Trophoblast cell (in vitro differentiated cells and primary cell): ENCODE results near the gene RAB11B.
"Not testable (repeated sequence)": the region's sequence is repeated elsewhere in the genome, so short reads cannot be mapped to it uniquely, and the experiment has no call there.

ENCODE experiments used
- DNase-seq, 2 donors: peaks; one replicate each; pipeline ENCODE4 v3.0.0-alpha.2; 2016
- H2AFZ ChIP-seq: 2 replicates; pipeline ENCODE4 v1.6.1; 2013; ENCODE audit warnings: low read length, moderate library complexity, mild to moderate bottlenecking; ENCODE audit not compliant: insufficient read depth, poor library complexity
- H2AK5ac ChIP-seq: 2 replicates; pipeline ENCODE4 v1.6.1; 2013; ENCODE audit warnings: mild to moderate bottlenecking, low read length
- H2BK120ac ChIP-seq: 2 replicates; pipeline ENCODE4 v1.6.1; 2013; ENCODE audit warnings: low read length, mild to moderate bottlenecking, moderate library complexity; ENCODE audit not compliant: insufficient read depth, poor library complexity
- H2BK12ac ChIP-seq: 2 replicates; pipeline ENCODE4 v1.6.1; 2013; ENCODE audit warnings: mild to moderate bottlenecking, low read length, moderate library complexity
- H2BK5ac ChIP-seq: 2 replicates; pipeline ENCODE4 v1.6.1; 2013; ENCODE audit warnings: low read length, low read depth, moderate library complexity, mild to moderate bottlenecking; ENCODE audit not compliant: poor library complexity
- H3K14ac ChIP-seq: 2 replicates; pipeline ENCODE4 v1.6.1; 2013; ENCODE audit warnings: mild to moderate bottlenecking, low read length
- H3K18ac ChIP-seq: 2 replicates; pipeline ENCODE4 v1.6.1; 2013; ENCODE audit warnings: mild to moderate bottlenecking, low read length
- H3K23ac ChIP-seq: 2 replicates; pipeline ENCODE4 v1.6.1; 2013; ENCODE audit warnings: low read length
- H3K27ac ChIP-seq: 2 replicates; pipeline ENCODE4 v1.5.1; 2013; ENCODE audit warnings: low read depth, mild to moderate bottlenecking, inconsistent platforms, low read length, moderate library complexity
- H3K27me3 ChIP-seq: 2 replicates; pipeline ENCODE4 v1.6.1; 2013; ENCODE audit warnings: inconsistent platforms, mild to moderate bottlenecking, low read length, moderate library complexity; ENCODE audit not compliant: insufficient read depth
- H3K36me3 ChIP-seq, 2 experiments: 1 replicate in 1 of 2; 2 replicates in 1 of 2; pipeline ENCODE4 v1.6.1; 2013; ENCODE audit warnings: low read length in 2 of 2, mild to moderate bottlenecking in 2 of 2, moderate library complexity in 1 of 2; ENCODE audit not compliant: insufficient read depth in 2 of 2, control insufficient read depth in 1 of 2
- H3K4ac ChIP-seq: 2 replicates; pipeline ENCODE4 v1.6.1; 2013; ENCODE audit warnings: low read depth, mild to moderate bottlenecking, low read length, moderate library complexity
- H3K4me1 ChIP-seq, 2 experiments: 1 replicate in 1 of 2; 2 replicates in 1 of 2; pipeline ENCODE4 v1.6.1; 2013; ENCODE audit warnings: low read length in 2 of 2, mild to moderate bottlenecking in 2 of 2, moderate library complexity in 1 of 2; ENCODE audit not compliant: insufficient read depth in 2 of 2, control insufficient read depth in 1 of 2
- H3K4me2 ChIP-seq: 2 replicates; pipeline ENCODE4 v1.6.1; 2013; ENCODE audit warnings: inconsistent platforms, mild to moderate bottlenecking, low read length, moderate library complexity
- H3K4me3 ChIP-seq: 2 replicates; pipeline ENCODE4 v1.5.1; 2013; ENCODE audit warnings: mild to moderate bottlenecking, low read depth, low read length, inconsistent platforms
- H3K79me1 ChIP-seq: one replicate; pipeline ENCODE4 v1.6.1; 2013; ENCODE audit warnings: low read length
- H3K79me2 ChIP-seq: 2 replicates; pipeline ENCODE4 v1.6.1; 2013; ENCODE audit warnings: low read length, mild to moderate bottlenecking; ENCODE audit not compliant: control insufficient read depth, insufficient read depth, poor library complexity
- H3K9ac ChIP-seq: 2 replicates; pipeline ENCODE4 v1.6.1; 2013; ENCODE audit warnings: mild to moderate bottlenecking, low read length
- H3K9me3 ChIP-seq: 2 replicates; pipeline ENCODE4 v1.6.1; 2013; ENCODE audit warnings: low read depth, mild to moderate bottlenecking, control low read depth, inconsistent platforms, low read length; ENCODE audit not compliant: insufficient read depth
- H4K12ac ChIP-seq: 2 replicates; pipeline ENCODE4 v1.6.1; 2013; ENCODE audit warnings: low read depth, mild to moderate bottlenecking, low read length, moderate library complexity
- H4K8ac ChIP-seq: 2 replicates; pipeline ENCODE4 v1.6.1; 2013; ENCODE audit warnings: low read depth, mild to moderate bottlenecking, low read length, moderate library complexity
- H4K91ac ChIP-seq: one replicate; pipeline ENCODE4 v1.6.1; 2013; ENCODE audit warnings: low read depth, mild to moderate bottlenecking, low read length, moderate library complexity
- WGBS: extraction: QIAGEN DNeasy Blood & Tissue Kit; methylation state at CpG from one replicate; pipeline ENCODE4 v1.1.7; 2013; ENCODE audit warnings: missing lambda C conversion rate; ENCODE audit not compliant: insufficient read length, insufficient coverage; ENCODE audit errors: extremely low coverage; 5-methylcytosine and 5-hydroxymethylcytosine counted together

RAB11B gene

GRCh38 chr19:8386419-8386818 lies 3.7 kb upstream of the RAB11B start:
- not testable (repeated sequence) for H3K9ac ChIP-seq, H3K14ac ChIP-seq, H3K36me3 ChIP-seq, H3K4me3 ChIP-seq, H2AFZ ChIP-seq, H3K4ac ChIP-seq, DNase-seq, H3K79me1 ChIP-seq, H3K79me2 ChIP-seq, H3K9me3 ChIP-seq, H2AK5ac ChIP-seq, H3K23ac ChIP-seq, H2BK12ac ChIP-seq, H4K8ac ChIP-seq, H3K27ac ChIP-seq, H3K18ac ChIP-seq, H4K12ac ChIP-seq, H2BK120ac ChIP-seq, H2BK5ac ChIP-seq, H3K4me2 ChIP-seq, H3K27me3 ChIP-seq
- H4K91ac ChIP-seq: peak overlapping the region; percentile 11
- no CpG with 5 or more reads among the region's 9 CpGs for WGBS
- peaks cover 10 to 11% of the 10 kb centered on the region in 2 experiments for H3K4me1 ChIP-seq

GRCh38 chr19:8386990-8387389 lies 3.2 kb upstream of the RAB11B start:
- Histone ChIP-seq H2BK120ac (no peak overlapping the region), H3K4me1 (peaks cover 10 to 12% of the 10 kb centered on the region in 2 experiments), H3K4me2 (no peak overlapping the region), H2AK5ac (no peak overlapping the region), H3K4ac (no peak overlapping the region), H4K12ac (no peak overlapping the region), H2BK5ac (no peak overlapping the region), H4K91ac (no peak overlapping the region), H3K36me3 (peaks cover 0 to 1% of the 10 kb centered on the region in 2 experiments), H3K18ac (no peak overlapping the region), H3K27ac (no peak overlapping the region), H3K4me3 (no peak overlapping the region), H3K23ac (no peak overlapping the region), H3K9me3 (peaks cover 4% of the 10 kb centered on the region), H3K27me3 (no peaks in the 10 kb centered on the region), H2AFZ (no peak overlapping the region), H3K9ac (no peak overlapping the region), H3K14ac (no peak overlapping the region), H4K8ac (no peak overlapping the region), H3K79me1 (peaks cover 9% of the 10 kb centered on the region), H2BK12ac (no peak overlapping the region), H3K79me2 (peaks cover 6% of the 10 kb centered on the region)
- no CpG with 5 or more reads among the region's 4 CpGs for WGBS
- no peak for DNase-seq

- H3K18ac ChIP-seq: no peak overlapping the region
Observed at GRCh38 chr19:8387688-8388611, 2.2 kb upstream of the RAB11B start.

DNA sequence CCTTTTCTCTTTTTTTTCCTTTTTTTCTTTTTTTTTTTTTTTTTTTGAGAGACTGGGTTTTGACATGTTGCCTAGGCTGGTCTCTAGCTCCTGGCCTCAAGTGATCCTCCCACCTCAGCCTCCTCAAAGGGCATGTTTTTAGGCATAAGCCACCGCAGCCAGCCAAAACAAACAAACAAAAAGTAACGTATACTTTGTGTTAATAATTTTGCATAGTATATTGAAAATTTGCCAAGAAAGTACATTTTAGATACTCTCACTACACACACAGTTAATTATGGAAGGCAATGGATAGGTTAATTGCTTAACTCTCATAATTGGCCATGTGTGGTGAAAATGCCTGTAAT lies 1.6 kb upstream of the RAB11B start:
- Histone ChIP-seq H4K8ac (no peak overlapping the region), H3K4ac (no peak overlapping the region), H3K23ac (no peak overlapping the region), H3K27me3 (no peaks in the 10 kb centered on the region), H2AK5ac (no peak overlapping the region), H3K79me1 (peaks cover 9% of the 10 kb centered on the region), H3K4me3 (no peak overlapping the region), H4K12ac (no peak overlapping the region), H4K91ac (no peak overlapping the region), H3K9ac (no peak overlapping the region), H2AFZ (no peak overlapping the region), H3K36me3 (peaks cover 0 to 1% of the 10 kb centered on the region in 2 experiments), H3K4me2 (no peak overlapping the region), H3K27ac (no peak overlapping the region), H3K79me2 (peaks cover 14% of the 10 kb centered on the region), H2BK120ac (no peak overlapping the region), H3K18ac (no peak overlapping the region), H3K14ac (no peak overlapping the region), H3K4me1 (peaks cover 10% of the 10 kb centered on the region in 2 experiments), H2BK12ac (no peak overlapping the region), H2BK5ac (no peak overlapping the region), H3K9me3 (peaks cover 4% of the 10 kb centered on the region)
- no peak for DNase-seq
- no CpG with 5 or more reads among the region's 2 CpGs for WGBS

More at GRCh38 chr19:8387688-8388611, 2.2 kb upstream of the RAB11B start:
- H3K9ac ChIP-seq: no peak overlapping the region
- peaks cover 10% of the 10 kb centered on the region in 2 experiments for H3K4me1 ChIP-seq
- no peak overlapping the region for H4K12ac ChIP-seq
- H3K4ac ChIP-seq: no peak overlapping the region
- H3K79me1 ChIP-seq: peaks cover 9% of the 10 kb centered on the region
- no peak overlapping the region for H2BK12ac ChIP-seq
- H2AFZ ChIP-seq: no peak overlapping the region
- peaks cover 0 to 1% of the 10 kb centered on the region in 2 experiments for H3K36me3 ChIP-seq
- H3K23ac ChIP-seq: no peak overlapping the region
- H4K8ac ChIP-seq: no peak overlapping the region
- H3K27ac ChIP-seq: no peak overlapping the region
- peaks cover 4% of the 10 kb centered on the region for H3K9me3 ChIP-seq
- H3K79me2 ChIP-seq: peaks cover 10% of the 10 kb centered on the region
- no peak overlapping the region for H2BK5ac ChIP-seq
- H3K14ac ChIP-seq: no peak overlapping the region
- DNase-seq: no peak
- no CpG with 5 or more reads among the region's 16 CpGs for WGBS
- no peaks in the 10 kb centered on the region for H3K27me3 ChIP-seq
- no peak overlapping the region for H3K4me3 ChIP-seq
- H3K4me2 ChIP-seq: no peak overlapping the region
- no peak overlapping the region for H4K91ac ChIP-seq
- no peak overlapping the region for H2AK5ac ChIP-seq
- no peak overlapping the region for H2BK120ac ChIP-seq
